GM21717 (cell line): ENCODE results near the gene TSC2.
"Not testable (repeated sequence)": the region's sequence is repeated elsewhere in the genome, so short reads cannot be mapped to it uniquely, and the experiment has no call there.

ENCODE experiments used
- ATAC-seq: cut with Tn5 transposase; IDR thresholded peaks from one replicate; pipeline ENCODE4 v1.9.1; 2021; ENCODE audit warnings: mild to moderate bottlenecking, moderate library complexity; ENCODE audit not compliant: unreplicated experiment

The TSC2 gene

GRCh38 chr16:2009791-2010510 lies 37.8 kb upstream of the TSC2 start, which contains the start of gene ZNF598:
Gene ZNF598 (minus strand): TSS chr16:2009821.
- ATAC-seq, result peak; percentile 66

GRCh38 chr16:2011726-2012125 lies 36.1 kb upstream of the TSC2 start:
- ATAC-seq, result not testable (repeated sequence)

GRCh38 chr16:2013527-2013926 lies 34.3 kb upstream of the TSC2 start:
- ATAC-seq, result no peak

GRCh38 chr16:2015117-2015946 lies 32.5 kb upstream of the TSC2 start:
- ATAC-seq, result no peak

GRCh38 chr16:2015947-2016208 lies 31.9 kb upstream of the TSC2 start:
- ATAC-seq, result no peak

- no peak for ATAC-seq
Observed at GRCh38 chr16:2016407-2016922, 31.3 kb upstream of the TSC2 start.

- ATAC-seq, result no peak
Observed at GRCh38 chr16:2019518-2019920, 28.3 kb upstream of the TSC2 start, which contains the start of gene NPW. Gene NPW (plus strand): TSS chr16:2019785.

- ATAC-seq, result no peak
Observed at GRCh38 chr16:2019921-2020831, 27.6 kb upstream of the TSC2 start.

GRCh38 chr16:2022723-2023091 lies 25.1 kb upstream of the TSC2 start:
- ATAC-seq, result peak; percentile 19

- ATAC-seq, result peak; percentile 74
Observed at GRCh38 chr16:2023092-2024031, 24.4 kb upstream of the TSC2 start.

GRCh38 chr16:2024032-2024420 lies 23.8 kb upstream of the TSC2 start:
- no peak for ATAC-seq

GRCh38 chr16:2025251-2025650 lies 22.5 kb upstream of the TSC2 start:
- no peak for ATAC-seq

GRCh38 chr16:2025878-2026460 lies 21.8 kb upstream of the TSC2 start:
- ATAC-seq, result no peak

GRCh38 chr16:2026461-2027023 lies 21.2 kb upstream of the TSC2 start, which contains the start of gene NHERF2:
Gene NHERF2 (plus strand): TSS chr16:2026902. CDS start chr16:2027006, 104 bp downstream.
- ATAC-seq, result no peak

GRCh38 chr16:2027024-2028010 lies 20.5 kb upstream of the TSC2 start:
- no peak for ATAC-seq

- ATAC-seq, result no peak
Observed at GRCh38 chr16:2028146-2028545, 19.6 kb upstream of the TSC2 start.

GRCh38 chr16:2028620-2029220 lies 19.1 kb upstream of the TSC2 start:
- ATAC-seq, result no peak

GRCh38 chr16:2029350-2029749 lies 18.4 kb upstream of the TSC2 start:
- no peak for ATAC-seq
